ENCODE results near the gene RASA3.
A peak's percentile ranks its signal among the peaks of the same experiment; 100 is the strongest.

Gene RASA3

GRCh38 chr13:113941571-113942191 is 190.7 kb downstream of the RASA3 start:
- Histone ChIP-seq H3K27me3 (replicated peaks) (no peaks in the 10 kb centered on the region), H3K36me3 (replicated peaks) (no peaks in the 10 kb centered on the region), H3K4me3 (ENCODE audit: low read depth, low read length) (no peak overlapping the region), H3K27ac (no peak overlapping the region)
- no peak for TF ChIP-seq CTCF (IDR thresholded peaks at IDR 0.05; ENCODE audit: low read depth, low read length, missing control alignments)
- peak; percentile 14 for DNase-seq
- in situ Hi-C loops (cut with HindIII; ENCODE audit: low pct_ligation_motif_present, low sequenced_read_pairs), result no loop called here

GRCh38 chr13:113939944-113940297 is 192.5 kb downstream of the RASA3 start:
- no peak overlapping the region for H3K27ac ChIP-seq
- H3K4me3 ChIP-seq (ENCODE audit: low read depth, low read length), result no peak overlapping the region
- no peaks in the 10 kb centered on the region for H3K27me3 ChIP-seq (replicated peaks)
- no peaks in the 10 kb centered on the region for H3K36me3 ChIP-seq (replicated peaks)
- no peak for DNase-seq
- in situ Hi-C loops (cut with HindIII; ENCODE audit: low pct_ligation_motif_present, low sequenced_read_pairs), result no loop called here
- no peak for TF ChIP-seq CTCF (IDR thresholded peaks at IDR 0.05; ENCODE audit: low read depth, low read length, missing control alignments)

- H3K4me3 ChIP-seq (ENCODE audit: low read depth, low read length), result no peak overlapping the region
- no peak for TF ChIP-seq CTCF (IDR thresholded peaks at IDR 0.05; ENCODE audit: low read depth, low read length, missing control alignments)
- in situ Hi-C loops (cut with HindIII; ENCODE audit: low pct_ligation_motif_present, low sequenced_read_pairs), result no loop called here
Observed at GRCh38 chr13:113939129-113939943, 193.1 kb downstream of the RASA3 start.

GRCh38 chr13:113938716-113939115 is 193.7 kb downstream of the RASA3 start:
- Histone ChIP-seq H3K27me3 (replicated peaks) (no peaks in the 10 kb centered on the region), H3K4me3 (ENCODE audit: low read depth, low read length) (no peak overlapping the region), H3K36me3 (replicated peaks) (no peaks in the 10 kb centered on the region), H3K27ac (no peak overlapping the region)
- no peak for TF ChIP-seq CTCF (IDR thresholded peaks at IDR 0.05; ENCODE audit: low read depth, low read length, missing control alignments)
- in situ Hi-C loops (cut with HindIII; ENCODE audit: low pct_ligation_motif_present, low sequenced_read_pairs), result no loop called here
- DNase-seq, result no peak

More at GRCh38 chr13:113939129-113939943, 193.1 kb downstream of the RASA3 start:
- DNase-seq, result no peak
- Histone ChIP-seq H3K36me3 (replicated peaks) (no peaks in the 10 kb centered on the region), H3K27me3 (replicated peaks) (no peaks in the 10 kb centered on the region), H3K27ac (no peak overlapping the region)

- no peaks in the 10 kb centered on the region for H3K27me3 ChIP-seq (replicated peaks)
- no peaks in the 10 kb centered on the region for H3K36me3 ChIP-seq (replicated peaks)
- H3K27ac ChIP-seq, result no peak overlapping the region
- no peak for DNase-seq
- TF ChIP-seq CTCF (IDR thresholded peaks at IDR 0.05; ENCODE audit: low read depth, low read length, missing control alignments), result no peak
- no peak overlapping the region for H3K4me3 ChIP-seq (ENCODE audit: low read depth, low read length)
- in situ Hi-C loops (cut with HindIII; ENCODE audit: low pct_ligation_motif_present, low sequenced_read_pairs), result no loop called here
Observed at GRCh38 chr13:113938246-113938645, 194.2 kb downstream of the RASA3 start.
